Measurements from ENCODE around the gene LAIR1.

DNA sequence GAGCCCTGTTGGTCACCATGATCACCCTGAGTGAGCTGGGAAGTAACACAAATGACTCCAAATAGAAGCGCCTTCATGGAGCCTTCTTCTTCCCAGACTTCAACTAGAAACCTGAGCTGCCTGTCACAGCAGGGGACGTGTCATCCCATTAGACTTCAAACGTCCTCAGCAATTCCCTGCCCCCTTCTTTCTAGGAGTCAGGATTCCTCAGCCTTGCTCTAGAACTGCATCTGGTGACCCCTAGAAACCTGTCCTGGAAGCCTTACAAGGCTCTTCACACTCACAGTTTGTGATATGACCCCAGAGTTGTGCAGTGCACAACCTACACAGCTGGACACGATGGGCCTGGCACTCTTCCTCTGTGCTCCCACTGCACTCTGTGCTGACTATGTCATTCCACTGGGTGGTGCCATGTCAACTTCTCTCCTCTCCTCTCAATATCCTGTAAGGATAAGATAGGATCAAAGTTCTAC is 26.9 kb upstream of the LAIR1 start:
- TF ChIP-seq, protein P1, sequence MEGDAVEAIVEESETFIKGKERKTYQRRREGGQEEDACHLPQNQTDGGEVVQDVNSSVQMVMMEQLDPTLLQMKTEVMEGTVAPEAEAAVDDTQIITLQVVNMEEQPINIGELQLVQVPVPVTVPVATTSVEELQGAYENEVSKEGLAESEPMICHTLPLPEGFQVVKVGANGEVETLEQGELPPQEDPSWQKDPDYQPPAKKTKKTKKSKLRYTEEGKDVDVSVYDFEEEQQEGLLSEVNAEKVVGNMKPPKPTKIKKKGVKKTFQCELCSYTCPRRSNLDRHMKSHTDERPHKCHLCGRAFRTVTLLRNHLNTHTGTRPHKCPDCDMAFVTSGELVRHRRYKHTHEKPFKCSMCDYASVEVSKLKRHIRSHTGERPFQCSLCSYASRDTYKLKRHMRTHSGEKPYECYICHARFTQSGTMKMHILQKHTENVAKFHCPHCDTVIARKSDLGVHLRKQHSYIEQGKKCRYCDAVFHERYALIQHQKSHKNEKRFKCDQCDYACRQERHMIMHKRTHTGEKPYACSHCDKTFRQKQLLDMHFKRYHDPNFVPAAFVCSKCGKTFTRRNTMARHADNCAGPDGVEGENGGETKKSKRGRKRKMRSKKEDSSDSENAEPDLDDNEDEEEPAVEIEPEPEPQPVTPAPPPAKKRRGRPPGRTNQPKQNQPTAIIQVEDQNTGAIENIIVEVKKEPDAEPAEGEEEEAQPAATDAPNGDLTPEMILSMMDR (optimal IDR thresholded peaks at IDR 0.05 in 1 of 3, IDR thresholded peaks at IDR 0.05 in 1 of 3, conservative IDR thresholded peaks at IDR 0.05 in 1 of 3; ENCODE audit: extremely low read depth in 1 of 3, insufficient read depth in 2 of 3, low read length in 3 of 3), result peak in 2 of 3 experiments; percentile 13 to 48
- no peak for TF ChIP-seq EZH2 (IDR thresholded peaks at IDR 0.05; ENCODE audit: low read length)
